Heart left ventricle (tissue), 13 donors: Measurements from ENCODE around the gene EVC2.

Experiments used
- CTCF ChIP-seq, 12 donors: fragments of 200-600 bp; sonication (generic) in 4 of 12; IDR thresholded peaks; one replicate each; pipeline versions ENCODE4 v1.5.0 to v1.8.0; 2018 to 2022; ENCODE audit warnings: antibody characterized with exemption in 12 of 12, mild to moderate bottlenecking in 5 of 12
- POLR2A ChIP-seq, 2 donors: fragments of 450-650 bp; IDR thresholded peaks; one replicate each; pipeline ENCODE4 v1.6.1; 2017; ENCODE audit warnings: antibody characterized with exemption in 2 of 2, mild to moderate bottlenecking in 2 of 2, moderate library complexity in 2 of 2
- donor health status: ischemic (EF 13 %, LVEDD 7.1; RV severe dilation, severe dysfunction).
- donor health status: DM: no; HTN: yes; CAD: no.
- donor health status: DM: no; HTN: no; CAD: no.
- donor health status: ischemic (EF 25% LVEDD 6.9; RV normal size, moderate dysfunction).
- donor health status: ischemic (EF 25% LVEDD 5.7; RV mildly dilated, moderate dysfunction).
- donor health status: ischemic (EF 35%, LVEDD 5.7; RV mildly dilated, moderate dysfunction).
- donor health status: nonischemic (EF 11% LVEDD 7.7; RV severe dilation, severe dysfunction).
- donor health status: DM: yes; HTN: yes; CAD: no.
- donor health status: PGD.
- donor health status: ischemic (EF 29% LVEDD 5.4; RV normal size, mild dysfunction).
- donor health status: nonischemic (EF 23%, LVEDD 6.1; RV moderate dilation, normal function).

DNA sequence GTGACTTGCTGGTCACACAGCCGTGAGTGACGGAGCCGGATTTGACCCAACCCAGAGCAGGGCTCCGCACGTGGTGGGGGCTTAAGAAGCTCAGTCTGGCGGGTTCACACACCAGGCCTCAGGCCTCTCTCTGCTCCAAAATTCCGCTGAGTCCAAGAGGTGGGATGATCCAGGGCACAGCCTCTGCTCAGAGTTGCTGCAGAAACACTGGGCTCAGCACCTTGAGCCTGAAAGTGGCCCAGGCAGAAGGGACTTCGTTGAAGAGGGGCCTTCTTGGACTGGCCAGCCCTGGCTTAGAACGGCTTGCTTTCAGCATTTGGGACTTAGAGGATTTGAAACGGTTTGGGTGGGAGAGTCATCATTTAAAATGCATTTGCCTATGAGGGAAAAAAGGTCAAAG is 23.8 kb upstream of the EVC2 start:
- TF ChIP-seq CTCF (IDR thresholded peaks at IDR 0.05) (no peak), POLR2A (IDR thresholded peaks at IDR 0.05) (no peak)
